AG10803 (cell line): ENCODE measurements around the gene TANC1.
A peak's percentile ranks its signal among the peaks of the same experiment; 100 is the strongest.

Source experiments
- DNase-seq: peaks from one replicate; pipeline ENCODE4 v3.0.0; 2010; ENCODE audit warnings: low read depth
- H3K4me3 ChIP-seq: 2 replicates; pipeline ENCODE4 v1.5.1; 2011; ENCODE audit warnings: mild to moderate bottlenecking, low read length, control low read depth
- TF ChIP-seq, protein P1 (sequence below): conservative IDR thresholded peaks from 2 replicates; pipeline ENCODE4 v1.5.1; 2011; ENCODE audit warnings: mild to moderate bottlenecking, low read length, control low read depth, inconsistent platforms

Gene TANC1

DNA sequence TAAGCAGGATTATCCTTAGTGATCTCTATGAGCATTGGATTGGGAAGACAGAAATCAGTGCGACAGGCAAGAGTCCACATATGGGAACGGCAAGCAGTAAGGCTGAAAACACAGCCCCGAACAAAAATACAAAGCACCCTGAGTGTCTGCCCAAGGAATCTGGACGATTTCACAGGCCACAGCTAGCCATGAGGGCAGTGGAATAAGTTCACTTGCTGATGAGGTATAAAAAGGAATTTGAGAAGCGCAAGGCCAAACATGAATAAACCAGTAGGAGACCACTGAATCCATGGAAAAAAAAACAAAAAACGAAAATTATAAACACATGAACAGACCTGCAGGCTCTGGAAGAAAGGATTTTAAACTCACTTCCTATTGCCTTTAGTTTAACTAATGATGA is 293.8 kb downstream of the TANC1 start:
- TF ChIP-seq, protein P1, sequence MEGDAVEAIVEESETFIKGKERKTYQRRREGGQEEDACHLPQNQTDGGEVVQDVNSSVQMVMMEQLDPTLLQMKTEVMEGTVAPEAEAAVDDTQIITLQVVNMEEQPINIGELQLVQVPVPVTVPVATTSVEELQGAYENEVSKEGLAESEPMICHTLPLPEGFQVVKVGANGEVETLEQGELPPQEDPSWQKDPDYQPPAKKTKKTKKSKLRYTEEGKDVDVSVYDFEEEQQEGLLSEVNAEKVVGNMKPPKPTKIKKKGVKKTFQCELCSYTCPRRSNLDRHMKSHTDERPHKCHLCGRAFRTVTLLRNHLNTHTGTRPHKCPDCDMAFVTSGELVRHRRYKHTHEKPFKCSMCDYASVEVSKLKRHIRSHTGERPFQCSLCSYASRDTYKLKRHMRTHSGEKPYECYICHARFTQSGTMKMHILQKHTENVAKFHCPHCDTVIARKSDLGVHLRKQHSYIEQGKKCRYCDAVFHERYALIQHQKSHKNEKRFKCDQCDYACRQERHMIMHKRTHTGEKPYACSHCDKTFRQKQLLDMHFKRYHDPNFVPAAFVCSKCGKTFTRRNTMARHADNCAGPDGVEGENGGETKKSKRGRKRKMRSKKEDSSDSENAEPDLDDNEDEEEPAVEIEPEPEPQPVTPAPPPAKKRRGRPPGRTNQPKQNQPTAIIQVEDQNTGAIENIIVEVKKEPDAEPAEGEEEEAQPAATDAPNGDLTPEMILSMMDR = 0 out of 2 replicates have a peak, but pooled peaks have one; percentile 4
- H3K4me3 ChIP-seq = no peak overlapping the region
- DNase-seq = peak; percentile 80

DNA sequence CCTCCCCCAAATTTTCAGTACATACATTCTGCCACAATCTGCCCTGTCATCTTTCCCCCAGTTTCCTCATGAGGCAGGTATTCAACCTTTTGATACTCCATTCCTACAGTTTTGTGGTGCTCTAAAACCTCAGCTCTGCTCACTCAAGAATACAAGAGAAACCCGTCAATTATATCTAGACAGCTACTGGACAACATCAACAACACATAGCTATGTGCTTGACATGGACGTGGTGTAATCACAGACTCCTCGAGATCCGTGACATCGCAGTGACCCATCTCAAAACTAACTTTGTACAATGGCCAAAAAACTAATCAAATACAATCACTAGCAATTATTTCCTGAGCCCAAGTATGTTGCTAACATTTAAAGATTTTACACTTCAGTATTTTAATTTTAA is 294.5 kb downstream of the TANC1 start:
- TF ChIP-seq, protein P1 = no peak
- no peak for DNase-seq
- H3K4me3 ChIP-seq = no peak overlapping the region

DNA sequence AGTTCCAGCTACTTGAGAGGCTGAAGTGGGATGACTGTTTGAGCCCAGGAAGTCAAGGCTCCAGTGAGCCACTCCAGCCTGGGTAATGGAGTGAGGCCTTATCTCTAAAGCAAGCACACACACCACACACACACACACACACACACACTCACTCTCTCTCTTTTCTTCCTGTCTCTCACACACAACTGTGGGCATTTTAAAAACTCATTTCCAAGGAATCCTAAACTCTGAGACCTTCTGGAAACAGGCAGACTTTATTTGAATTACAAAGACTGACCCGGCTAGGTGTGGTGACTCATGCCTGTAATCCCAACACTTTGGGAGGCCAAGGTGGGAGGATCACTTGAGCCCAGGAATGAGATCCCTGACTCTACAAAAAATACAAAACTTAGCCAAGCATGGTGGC is 296.7 kb downstream of the TANC1 start:
- H3K4me3 ChIP-seq = no peak overlapping the region
- peak; percentile 25 for DNase-seq
- TF ChIP-seq, protein P1 = no peak

DNA sequence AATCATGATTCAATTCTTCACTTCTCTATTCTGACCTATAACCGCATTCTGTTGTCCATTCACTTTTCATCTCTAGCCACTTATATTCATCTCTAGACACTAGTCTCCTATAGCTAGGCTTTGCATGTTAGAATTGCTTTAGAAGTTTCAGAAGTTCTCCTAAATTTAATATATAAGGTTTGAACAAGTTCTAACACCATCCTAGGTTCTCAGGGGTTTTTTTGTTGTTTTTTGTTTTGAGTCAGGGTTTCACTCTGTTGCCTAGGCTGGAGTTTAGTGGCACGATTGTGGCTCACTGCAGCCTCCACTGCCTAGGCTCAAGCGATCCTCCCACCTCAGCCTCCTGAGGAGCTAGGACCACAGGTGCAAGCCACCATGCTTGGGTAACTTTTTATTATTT is 298.1 kb downstream of the TANC1 start:
- H3K4me3 ChIP-seq = no peak overlapping the region
- no peak for DNase-seq
- TF ChIP-seq, protein P1 = no peak

DNA sequence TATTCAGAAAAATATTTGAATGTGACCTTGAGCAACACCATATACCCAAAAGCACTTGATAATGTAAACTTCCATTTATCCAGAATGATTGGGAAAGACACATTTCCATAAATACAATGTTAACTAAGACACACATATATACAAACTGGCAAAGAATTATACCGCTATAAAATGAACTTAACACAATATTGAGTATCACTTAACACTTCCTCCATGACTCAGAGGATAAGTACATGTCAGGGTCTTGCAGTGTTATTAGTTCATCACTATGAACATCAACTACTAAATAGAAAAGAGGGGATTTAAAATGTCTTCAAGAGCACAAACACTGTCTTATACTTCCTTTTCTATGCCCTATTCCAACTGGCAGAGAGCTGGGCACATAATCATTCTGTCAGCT is 299.5 kb downstream of the TANC1 start:
- TF ChIP-seq, protein P1 = no peak
- H3K4me3 ChIP-seq = no peak overlapping the region
- no peak for DNase-seq

DNA sequence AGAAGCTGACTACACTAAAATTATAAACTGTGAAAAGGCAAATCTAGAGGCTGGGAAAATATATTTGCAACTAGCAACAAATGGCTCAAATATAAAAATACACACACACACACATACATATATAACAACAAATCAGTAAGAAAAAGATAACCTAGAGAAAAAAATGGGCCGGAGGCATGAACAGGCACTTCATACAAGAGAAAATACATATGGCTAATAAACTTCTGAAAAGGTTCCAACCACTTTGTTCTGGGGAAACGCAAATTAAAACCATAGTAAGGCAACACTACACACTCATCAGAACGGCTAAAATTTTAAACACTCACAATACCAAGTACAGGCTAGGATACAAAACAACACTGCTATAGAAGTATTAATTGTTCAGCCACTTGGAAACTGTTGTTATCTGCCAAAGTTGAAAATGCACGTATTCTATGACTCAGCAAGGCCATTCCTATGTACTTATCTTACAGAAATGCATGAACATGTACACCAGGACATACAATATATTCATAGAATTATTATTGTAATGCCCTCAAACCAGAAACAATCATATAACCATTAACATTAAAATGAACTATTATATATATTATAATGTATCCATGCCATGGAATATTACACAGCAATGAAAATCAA is 302.4 kb downstream of the TANC1 start:
- no peak for DNase-seq
- TF ChIP-seq, protein P1 = no peak
- no peak overlapping the region for H3K4me3 ChIP-seq

DNA sequence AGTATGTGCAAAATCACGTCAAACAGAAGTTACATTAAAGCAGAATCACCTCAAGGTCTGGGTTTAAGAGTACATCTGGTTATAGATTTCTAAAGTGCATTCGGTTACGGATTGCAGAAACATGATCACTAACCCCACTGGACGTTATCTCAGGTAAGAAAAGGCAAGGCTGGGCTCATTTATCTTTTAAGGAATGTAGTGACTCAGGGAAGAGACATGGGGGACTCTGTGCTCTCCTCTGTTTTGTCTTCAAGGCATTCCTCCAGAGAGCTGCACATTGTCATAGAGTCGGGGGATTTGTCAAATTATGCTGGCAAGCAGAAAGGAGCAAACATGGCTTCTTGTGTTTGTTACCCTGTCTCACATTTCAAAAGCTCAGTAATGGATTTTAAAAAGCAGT is 303.7 kb downstream of the TANC1 start:
- DNase-seq = no peak
- no peak overlapping the region for H3K4me3 ChIP-seq
- TF ChIP-seq, protein P1 = no peak
